ENCODE measurements around the gene PAPPA2.

GRCh38 chr1:176796583-176796982 lies 333.6 kb downstream of the PAPPA2 start:
- TF ChIP-seq MAX (IDR thresholded peaks at IDR 0.05), result no peak
- TF ChIP-seq TCF12 (IDR thresholded peaks at IDR 0.05; ENCODE audit: low read depth, low read length), result no peak
- no peak for TF ChIP-seq POLR2AphosphoS5 (IDR thresholded peaks at IDR 0.05; ENCODE audit: low read depth, low read length)
- no peak for TF ChIP-seq RFX5 (IDR thresholded peaks at IDR 0.05; ENCODE audit: borderline replicate concordance, low read depth, low read length)
- TF ChIP-seq GABPA (IDR thresholded peaks at IDR 0.05; ENCODE audit: borderline replicate concordance, insufficient read depth, low read length), result no peak
- TF ChIP-seq CTCF (IDR thresholded peaks at IDR 0.05; ENCODE audit: control extremely low read depth in 1 of 3, insufficient read depth in 1 of 3, low read depth in 1 of 3, low read length in 3 of 3), result no peak
- no peak for TF ChIP-seq BRCA1 (IDR thresholded peaks at IDR 0.05; ENCODE audit: low read depth, low read length)
- TF ChIP-seq EGR1 (IDR thresholded peaks at IDR 0.05; ENCODE audit: borderline replicate concordance, low read depth, low read length), result no peak
- TF ChIP-seq RNF2 (IDR thresholded peaks at IDR 0.05; ENCODE audit: borderline replicate concordance, low read depth, low read length, missing control alignments, poor library complexity, severe bottlenecking), result no peak
- TF ChIP-seq FOSL1 (IDR thresholded peaks at IDR 0.05; ENCODE audit: insufficient read depth, low read depth, low read length), result no peak
